ENCODE measurements around the gene UTP4.
A peak's percentile ranks its signal among the peaks of the same experiment; 100 is the strongest.

The UTP4 gene

GRCh38 chr16:69132424-69133252 is at the start of gene UTP4, which contains the start of gene CHTF8:
Gene UTP4, plus strand, starts transcription at chr16:69132649. Its CDS starts 811 bp downstream, at chr16:69133460.
Gene CHTF8, minus strand, starts transcription at chr16:69132588. Its CDS starts 11,130 bp downstream, at chr16:69121458.
- DNase-seq: peak; percentile 3 to 71

- DNase-seq: no peak
Measured at GRCh38 chr16:69083306-69083941, 49.0 kb upstream of the UTP4 start.

- DNase-seq: no peak
Measured at GRCh38 chr16:69084289-69084688, 48.2 kb upstream of the UTP4 start.

GRCh38 chr16:69085032-69085695 is 47.3 kb upstream of the UTP4 start:
- DNase-seq: no peak

DNA sequence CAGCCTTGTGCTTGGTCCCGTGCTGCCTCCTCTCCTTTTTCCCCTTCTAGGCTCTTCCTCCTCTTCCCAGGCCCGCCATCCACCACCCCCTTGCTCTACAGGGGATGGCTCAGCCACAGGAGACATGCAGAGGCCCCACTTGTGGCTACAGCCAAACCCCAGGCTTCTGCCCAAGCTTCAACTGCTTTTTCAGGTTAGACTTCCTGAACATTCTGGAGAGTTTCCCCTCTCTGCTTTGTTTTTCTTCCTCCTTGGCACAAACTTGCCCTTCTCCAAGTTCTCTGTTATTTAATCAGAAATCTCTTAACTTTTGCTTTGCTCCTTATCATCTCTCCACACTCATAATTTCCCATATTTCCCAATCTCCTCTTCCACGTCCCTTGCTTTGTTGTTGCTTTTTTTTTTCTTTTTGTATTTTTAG is 45.3 kb upstream of the UTP4 start:
- DNase-seq: no peak

- no peak for DNase-seq
Measured at GRCh38 chr16:69088684-69089083, 43.8 kb upstream of the UTP4 start.

DNA sequence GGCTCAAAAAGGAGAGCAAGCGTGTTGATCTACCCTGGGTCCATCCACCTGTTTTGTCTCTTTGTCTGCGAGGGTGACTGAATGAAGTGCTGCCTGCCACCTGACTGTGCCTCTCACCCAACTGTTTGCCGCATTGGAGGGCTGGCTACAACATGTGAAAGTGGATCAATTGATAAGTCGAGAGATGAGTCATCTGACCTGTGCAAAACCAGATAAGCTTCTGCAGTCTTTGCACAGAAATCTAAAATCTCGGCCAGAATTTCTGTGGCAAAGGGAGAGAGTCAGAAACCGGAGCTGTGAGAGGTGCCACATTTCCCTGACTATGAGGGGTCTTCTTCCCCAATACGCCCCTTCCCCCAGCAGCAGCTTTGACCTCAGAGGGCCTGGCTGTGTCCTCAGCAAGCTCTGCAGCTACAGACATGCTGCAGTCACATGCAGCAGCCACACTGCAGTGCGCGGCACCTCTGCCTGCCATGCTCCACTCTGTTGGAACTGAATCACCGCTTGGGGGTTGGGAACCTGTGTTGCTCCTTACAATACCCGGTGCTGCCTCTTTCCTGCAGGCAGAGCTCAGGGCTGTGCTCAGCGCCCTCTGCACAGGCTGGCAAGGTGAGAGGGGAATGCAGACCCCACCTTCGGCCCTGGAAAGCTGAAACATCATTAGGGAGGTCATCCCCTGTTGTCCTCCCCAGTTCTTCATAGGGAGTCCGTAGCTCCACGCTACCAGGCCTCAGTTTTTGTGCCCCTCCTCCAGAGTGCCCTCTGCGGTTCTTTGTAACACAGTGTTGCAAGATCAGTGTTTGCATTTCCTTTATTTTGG is 43.1 kb upstream of the UTP4 start:
- no peak for DNase-seq

GRCh38 chr16:69093974-69094373 is 38.5 kb upstream of the UTP4 start:
- DNase-seq: no peak

- DNase-seq: no peak
Measured at GRCh38 chr16:69094501-69094900, 37.9 kb upstream of the UTP4 start.

DNA sequence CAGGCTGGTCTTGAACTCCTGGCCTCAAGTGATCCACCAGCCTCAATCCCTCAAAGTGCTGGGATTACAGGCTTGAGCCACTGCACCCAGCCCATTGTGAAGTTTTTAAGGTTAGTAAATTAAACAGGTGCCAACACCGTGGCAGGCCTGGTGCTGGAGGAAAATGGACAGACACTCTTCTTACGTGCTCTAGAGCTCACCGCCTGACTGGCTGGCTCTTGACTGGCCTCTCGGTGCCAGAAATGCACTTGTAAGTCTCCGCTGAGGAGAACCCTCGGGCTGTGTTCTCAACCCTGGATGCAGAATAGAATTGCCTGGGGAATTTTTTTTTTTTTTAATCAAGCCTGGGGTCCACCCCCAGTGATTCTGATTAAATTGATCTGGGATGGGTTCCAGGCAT is 37.3 kb upstream of the UTP4 start:
- no peak for DNase-seq

- peak in 1 of 2 experiments; percentile 22 for DNase-seq
Measured at GRCh38 chr16:69100071-69100691, 32.3 kb upstream of the UTP4 start.

DNA sequence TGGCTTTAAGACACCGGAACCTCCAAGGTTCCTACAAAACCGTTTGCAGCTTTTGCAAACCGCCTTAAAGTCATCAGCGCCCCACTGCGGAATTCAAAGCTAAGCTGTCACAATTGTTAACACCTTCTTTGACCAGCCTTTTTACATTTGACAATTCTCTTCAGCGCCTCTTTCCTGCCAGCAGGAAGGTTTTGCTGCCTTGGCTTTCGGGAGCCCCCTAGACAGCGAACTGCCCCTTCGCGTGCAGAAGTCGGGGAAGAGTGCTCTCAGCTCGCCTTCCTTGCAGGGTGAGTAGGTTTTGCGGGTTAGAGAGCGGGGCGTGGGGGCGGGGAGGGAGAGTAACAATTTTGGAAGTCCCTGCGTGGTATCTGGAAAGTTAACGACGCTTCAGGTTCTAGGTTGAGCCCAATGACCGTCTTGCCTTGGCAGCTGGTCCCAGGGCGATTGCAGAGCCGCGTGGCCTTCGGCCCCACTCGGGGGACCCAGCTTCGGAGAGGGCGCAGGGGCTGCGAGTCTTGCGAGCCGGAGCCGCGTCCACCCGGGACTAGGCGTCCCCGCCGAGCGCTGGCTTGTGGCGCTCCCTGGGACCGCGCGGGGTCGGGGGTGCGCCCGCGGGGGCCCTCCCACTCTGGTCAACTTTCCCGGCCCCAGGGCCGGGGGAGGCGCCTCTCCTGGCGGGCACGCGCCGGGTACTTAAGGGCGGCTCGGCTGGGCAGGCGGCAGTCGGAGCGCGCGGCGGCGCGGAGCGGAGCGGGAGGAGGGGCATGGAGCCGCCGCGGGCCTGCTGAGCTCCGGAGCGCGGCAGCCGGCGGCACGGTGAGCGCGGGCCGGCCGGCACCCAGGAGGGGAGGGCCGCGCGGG is 26.7 kb upstream of the UTP4 start, which contains the start of gene HAS3:
Gene HAS3 (plus strand): TSS at position 153 of the 861 bp plus-strand sequence. CDS start 3,743 bp downstream, outside the sequence.
- peak in 1 of 2 experiments; percentile 55 for DNase-seq

GRCh38 chr16:69106491-69107315 is 25.7 kb upstream of the UTP4 start:
- DNase-seq: no peak

DNA sequence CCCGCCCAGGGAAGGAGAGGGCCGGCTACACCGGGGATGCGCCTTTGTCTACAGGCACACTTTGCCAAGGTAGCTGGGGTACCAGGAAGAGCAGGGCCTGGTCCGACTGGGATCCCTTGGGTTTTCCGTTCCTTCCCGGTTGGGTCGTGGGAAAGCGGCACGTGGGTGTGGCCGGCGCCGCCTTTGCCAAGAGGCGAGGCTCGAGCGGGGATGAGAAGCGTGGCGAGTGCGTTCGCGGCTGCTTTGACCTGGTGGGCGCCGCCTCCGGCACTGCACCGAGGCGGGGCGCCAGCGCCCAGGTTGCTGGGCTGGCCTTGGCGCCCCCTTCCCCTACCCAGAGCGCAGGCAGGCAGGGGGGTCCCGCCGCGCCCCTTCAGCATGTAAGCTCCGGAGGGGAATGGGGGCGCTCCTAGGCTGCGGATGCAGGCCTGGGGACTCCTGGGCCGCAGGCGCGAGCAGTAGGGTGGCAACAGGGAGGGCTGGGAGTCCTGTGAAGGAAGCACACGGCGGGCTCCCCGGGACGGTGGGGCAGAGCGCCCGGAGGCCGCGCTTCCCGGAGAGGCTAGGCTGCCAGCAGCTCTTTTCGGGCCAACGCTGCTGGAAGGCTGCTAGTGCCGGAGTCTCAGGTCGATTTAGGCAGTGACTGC is 25.0 kb upstream of the UTP4 start:
- no peak for DNase-seq

DNA sequence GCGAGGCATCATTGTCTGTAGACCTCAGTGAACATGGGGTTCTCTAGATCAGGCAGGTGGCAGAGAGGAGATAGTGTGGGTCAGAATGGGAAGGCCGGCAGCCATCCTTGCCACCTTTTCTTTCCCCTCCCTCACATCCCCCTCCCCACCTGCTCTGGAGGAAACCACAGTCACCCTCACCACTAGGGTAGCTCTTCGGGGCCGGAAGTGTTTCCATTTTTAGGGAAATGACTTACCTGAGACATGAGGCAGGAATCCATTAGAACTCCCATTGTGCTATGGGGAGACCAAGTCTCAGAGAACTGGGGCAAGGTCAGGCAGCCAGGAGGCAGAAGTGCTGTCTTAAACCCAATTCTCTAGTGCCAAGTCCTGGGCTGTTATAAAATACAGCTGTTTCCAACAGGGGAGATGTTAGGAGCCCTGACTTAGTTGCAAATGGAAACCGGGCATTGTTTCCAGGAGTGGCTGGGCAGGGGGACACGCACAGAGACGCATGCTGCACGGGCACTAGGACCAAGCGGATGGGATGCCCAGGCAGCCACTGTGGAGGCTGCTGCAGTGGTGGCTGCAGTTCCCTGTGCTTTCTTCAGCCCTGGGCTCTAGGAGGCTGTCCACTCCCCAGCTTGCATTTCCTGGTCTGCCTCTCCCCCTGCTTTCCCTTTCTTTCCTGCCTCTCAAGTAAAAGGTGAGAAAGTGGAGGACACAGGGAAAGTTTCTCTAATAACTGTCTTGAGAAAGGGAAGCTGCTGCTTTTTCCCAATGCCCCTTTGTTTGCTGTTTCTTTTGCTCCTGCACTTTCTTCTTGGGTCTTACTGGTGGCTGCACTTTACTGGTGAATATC is 24.2 kb upstream of the UTP4 start:
- DNase-seq: no peak

GRCh38 chr16:69108905-69109252 is 23.6 kb upstream of the UTP4 start:
- DNase-seq: no peak

- no peak for DNase-seq
Measured at GRCh38 chr16:69109486-69110270, 22.8 kb upstream of the UTP4 start.

DNA sequence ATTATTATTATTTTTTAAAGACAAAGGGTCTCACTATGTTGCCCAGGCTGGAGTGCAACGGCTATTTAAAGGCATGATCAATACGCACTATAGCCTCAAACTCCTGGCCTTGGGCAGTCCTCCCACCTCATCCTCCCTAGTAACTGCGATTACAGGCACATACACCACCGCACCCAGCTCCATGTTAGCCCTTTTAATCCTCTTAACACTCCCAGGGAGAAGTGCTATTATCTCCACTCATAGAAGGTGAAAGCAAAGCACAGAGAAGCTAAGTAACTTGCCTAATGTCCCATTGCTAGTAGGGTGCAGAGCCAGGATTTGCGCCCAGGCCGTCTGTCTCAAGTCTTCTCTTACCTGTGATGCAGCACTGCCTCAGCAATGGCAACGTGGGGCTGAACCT is 22.0 kb upstream of the UTP4 start:
- DNase-seq: no peak
